ENCODE results near the gene UBE2J2. TPM values are rescaled to one million over a fixed set of nuclear protein-coding genes. Genes with fewer than 3 reads are reported as not detected.

UBE2J2 gene
- total and polyA plus RNA-seq, 2 of the 4 experiments (the other 2 are of a cell fraction): 20.6 to 67.5 TPM

GRCh38 chr1:1314678-1315335 is 41.2 kb upstream of the UBE2J2 start:
- no peak for DNase-seq
- Histone ChIP-seq H2AFZ (replicated peaks; ENCODE audit: low read length, poor library complexity) (peak overlapping the region; percentile 58), H2BK5ac (ENCODE audit: low read depth, low read length, poor library complexity, severe bottlenecking) (no peak overlapping the region), H3K14ac (replicated peaks; ENCODE audit: low read depth, low read length) (no peak overlapping the region), H3K9me1 (ENCODE audit: insufficient read depth, low read length) (peaks cover 4% of the 10 kb centered on the region), H3K4me3 (ENCODE audit: insufficient read depth, low read depth, low read length) (no peak overlapping the region), H4K20me1 (ENCODE audit: insufficient read depth, low read length) (peaks cover 57% of the 10 kb centered on the region), H3K9me3 (ENCODE audit: control insufficient read depth, insufficient read depth, low read length) (no peaks in the 10 kb centered on the region), H3K9ac (ENCODE audit: low read depth, low read length) (no peak overlapping the region), H3K36me3 (ENCODE audit: control insufficient read depth, insufficient read depth, low read length) (peaks cover 72% of the 10 kb centered on the region), H3K27ac (ENCODE audit: insufficient read depth, low read length) (no peak overlapping the region), H2AK5ac (ENCODE audit: low read depth, low read length) (no peak overlapping the region), H3K4me2 (ENCODE audit: low read depth, low read length) (no peak overlapping the region), H2BK15ac (ENCODE audit: low read depth, low read length) (no peak overlapping the region), H3K27me3 (ENCODE audit: control insufficient read depth, insufficient read depth, low read length) (no peaks in the 10 kb centered on the region), H4K5ac (ENCODE audit: low read depth, low read length) (no peak overlapping the region), H2BK20ac (ENCODE audit: low read depth, low read length) (no peak overlapping the region), H3K23ac (ENCODE audit: low read depth, low read length) (no peak overlapping the region), H3K4ac (ENCODE audit: low read depth, low read length) (no peak overlapping the region), H3K4me1 (ENCODE audit: control insufficient read depth, insufficient read depth, low read length) (peaks cover 8% of the 10 kb centered on the region; the same call in 1 of the 2 replicates), H4K8ac (ENCODE audit: low read depth in 2 of 2, low read length in 2 of 2) (no peak overlapping the region), H2BK120ac (ENCODE audit: low read depth, low read length) (no peak overlapping the region), H3K18ac (ENCODE audit: low read depth, low read length) (no peak overlapping the region), H2AK9ac (replicated peaks; ENCODE audit: low read depth, low read length, poor library complexity) (peak overlapping the region; percentile 72), H3K56ac (ENCODE audit: extremely low read depth, insufficient read depth, low read length) (no peak overlapping the region), H3K79me1 (ENCODE audit: low read depth in 1 of 2, low read length in 2 of 2) (peaks cover 16 to 58% of the 10 kb centered on the region in 2 experiments), H4K91ac (ENCODE audit: insufficient read depth, low read depth, low read length) (no peak overlapping the region)
- WGBS, 2 experiments (ENCODE audit: extremely low coverage in 2 of 2, insufficient read length in 1 of 2): 94% methylated on average over 14 of the region's 23 CpGs; no CpG with 5 or more reads in 1 of the 2 experiments
- TF ChIP-seq SMC3 (IDR thresholded peaks at IDR 0.05; ENCODE audit: low read depth, low read length): no peak
- TF ChIP-seq CEBPB (IDR thresholded peaks at IDR 0.05; ENCODE audit: low read depth, low read length): no peak
- no peak for TF ChIP-seq ELK1 (IDR thresholded peaks at IDR 0.05; ENCODE audit: borderline replicate concordance, low read depth, low read length)
- TF ChIP-seq BHLHE40 (IDR thresholded peaks at IDR 0.05; ENCODE audit: low read depth, low read length): no peak
- no peak for TF ChIP-seq CHD1 (IDR thresholded peaks at IDR 0.05; ENCODE audit: low read depth, low read length)
- TF ChIP-seq USF2 (IDR thresholded peaks at IDR 0.05; ENCODE audit: low read depth, low read length): no peak
- no peak for TF ChIP-seq MAZ (IDR thresholded peaks at IDR 0.05; ENCODE audit: borderline replicate concordance, low read depth, low read length)
- no peak for TF ChIP-seq CTCF (conservative IDR thresholded peaks at IDR 0.05; ENCODE audit: low read depth, low read length)
- TF ChIP-seq MAFK (IDR thresholded peaks at IDR 0.05; ENCODE audit: low read depth, low read length): no peak
- TF ChIP-seq RFX5 (IDR thresholded peaks at IDR 0.05; ENCODE audit: low read depth, low read length): no peak
- no peak for TF ChIP-seq RAD21 (IDR thresholded peaks at IDR 0.05; ENCODE audit: low read length)
- TF ChIP-seq RCOR1 (IDR thresholded peaks at IDR 0.05; ENCODE audit: insufficient replicate concordance, low read length): no peak
- TF ChIP-seq POLR2A (IDR thresholded peaks at IDR 0.05; ENCODE audit: low read depth, low read length): no peak
- no peak for TF ChIP-seq NFE2L2 (IDR thresholded peaks at IDR 0.05; ENCODE audit: low read depth, low read length)
- no peak for TF ChIP-seq MXI1 (IDR thresholded peaks at IDR 0.05; ENCODE audit: borderline replicate concordance, low read depth, low read length)
- TF ChIP-seq FOS (IDR thresholded peaks at IDR 0.05; ENCODE audit: low read depth, low read length): no peak
- no peak for ATAC-seq (ENCODE audit: low read depth)
- BruUV-seq (replicated peaks): no TSS peak
- CTCF ChIA-PET: no interaction called here
- POLR2A ChIA-PET (ENCODE audit: unreplicated experiment): no interaction called here
- dilution Hi-C loops (cut with HindIII; ENCODE audit: low sequenced_read_pairs, unreplicated experiment) (no loop called here), in situ Hi-C loops (cut with MboI; ENCODE audit: low sequenced_read_pairs) (no loop called here), intact Hi-C loops (cut with micrococcal nuclease) (no loop called here)

Data from IMR-90 (cell line).